Measurements from ENCODE around the gene NDUFB10.

Gene NDUFB10

DNA sequence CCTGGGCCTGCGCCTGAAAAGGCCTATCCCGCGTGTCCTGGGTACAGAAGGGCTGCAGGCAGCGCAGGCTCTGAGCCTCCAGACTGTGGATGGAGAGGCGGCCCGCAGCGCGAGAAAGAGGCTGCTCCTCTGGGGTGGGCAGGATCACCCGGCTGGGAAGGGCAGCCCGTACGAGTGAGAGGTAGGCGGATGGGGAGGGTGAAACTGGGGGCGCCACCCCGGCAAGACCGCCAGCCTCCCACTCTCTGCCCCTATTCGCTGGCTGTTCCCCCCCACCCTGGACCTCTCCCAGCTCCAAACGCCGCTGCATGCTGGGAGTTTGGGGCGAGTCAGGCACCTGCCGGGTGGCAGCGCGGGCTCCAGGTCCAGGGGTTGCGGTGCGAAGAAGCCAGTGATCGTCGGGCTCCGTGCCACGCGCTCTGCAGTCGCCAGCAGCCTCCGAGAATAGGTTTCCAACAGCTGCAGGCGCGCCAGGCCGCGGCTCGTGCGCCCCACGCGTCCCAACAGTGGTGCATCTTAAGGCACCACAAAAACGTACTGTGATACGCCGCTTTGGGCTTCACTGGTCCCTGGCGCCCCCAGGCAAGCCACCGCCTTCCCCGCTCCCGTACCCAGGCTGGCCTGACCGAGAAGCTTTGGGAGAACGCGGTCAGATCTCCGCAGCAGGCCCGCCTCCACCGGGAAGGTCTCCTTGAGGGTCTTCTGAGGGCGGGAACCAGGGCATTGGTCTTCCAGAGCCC is 20.9 kb downstream of the NDUFB10 start:
- TF ChIP-seq POLR2AphosphoS5 (IDR thresholded peaks at IDR 0.05; ENCODE audit: low read depth, low read length) (0 out of 2 replicates have a peak, but pooled peaks have one; percentile 27), TAF1 (IDR thresholded peaks at IDR 0.05; ENCODE audit: borderline replicate concordance, insufficient read depth, low read length) (no peak)

- no peak for TF ChIP-seq TAF1 (IDR thresholded peaks at IDR 0.05; ENCODE audit: borderline replicate concordance, insufficient read depth, low read length)
Measured at GRCh38 chr16:1980770-1981087, 21.4 kb downstream of the NDUFB10 start.

DNA sequence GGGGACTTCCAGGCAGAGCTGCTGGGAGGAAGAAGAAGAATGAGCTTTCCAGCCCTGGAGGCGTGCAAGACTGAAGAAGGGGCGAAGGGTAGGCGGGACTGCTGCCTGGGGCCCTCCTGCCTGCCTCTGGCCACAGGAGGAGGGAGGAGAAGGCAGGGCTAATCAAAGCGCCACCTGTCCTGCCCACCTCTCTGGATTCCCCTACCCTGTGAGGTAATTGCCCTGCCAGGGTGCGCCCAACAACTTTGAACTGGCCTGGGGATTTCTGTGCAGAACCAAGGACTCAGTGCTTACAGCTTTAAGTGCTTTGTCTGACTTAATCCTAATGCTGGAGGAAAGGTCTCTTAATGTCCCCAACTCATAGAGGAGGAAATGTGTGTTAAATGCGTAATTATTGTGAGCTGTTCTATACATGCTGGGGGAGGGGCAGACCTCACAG is 22.1 kb downstream of the NDUFB10 start, which contains the start of gene NOXO1:
Gene NOXO1 (minus strand): TSS at position 72 of the 439 bp plus-strand sequence. CDS start 290 bp downstream, outside the sequence.
- TF ChIP-seq TAF1 (IDR thresholded peaks at IDR 0.05; ENCODE audit: borderline replicate concordance, insufficient read depth, low read length) (no peak), REST (IDR thresholded peaks at IDR 0.05; ENCODE audit: insufficient read depth in 1 of 2, low read depth in 2 of 2, low read length in 2 of 2) (no peak), SIN3A (IDR thresholded peaks at IDR 0.05; ENCODE audit: borderline replicate concordance, insufficient read depth, low read length) (no peak), FOXP2 (optimal IDR thresholded peaks at IDR 0.05; ENCODE audit: borderline replicate concordance, extremely low read depth, extremely low read length, insufficient read depth) (no peak), POLR2AphosphoS5 (IDR thresholded peaks at IDR 0.05; ENCODE audit: low read depth, low read length) (no peak)

DNA sequence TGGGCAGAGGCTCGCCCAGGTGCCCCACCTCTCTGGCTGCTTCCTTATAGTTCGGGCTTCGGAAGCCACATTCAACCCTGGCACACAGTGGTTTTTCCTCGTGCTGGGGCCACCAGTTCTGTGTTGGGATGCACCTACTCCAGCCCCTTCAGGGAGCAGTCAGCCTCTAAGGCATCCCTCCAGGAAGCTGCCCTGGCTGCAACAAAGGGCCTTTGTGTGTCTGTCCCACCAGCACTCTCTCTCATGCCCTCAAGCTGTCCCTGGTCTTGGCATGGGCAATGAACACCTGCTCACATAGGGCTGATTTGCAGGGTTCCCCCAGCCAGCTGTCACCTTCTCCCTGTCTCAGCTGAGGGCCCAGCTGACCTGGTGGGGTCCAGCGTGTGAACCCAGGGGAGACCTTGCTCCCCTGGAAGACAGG is 22.7 kb downstream of the NDUFB10 start:
- TF ChIP-seq FOXP2 (optimal IDR thresholded peaks at IDR 0.05; ENCODE audit: borderline replicate concordance, extremely low read depth, extremely low read length, insufficient read depth): no peak
- no peak for TF ChIP-seq TAF1 (IDR thresholded peaks at IDR 0.05; ENCODE audit: borderline replicate concordance, insufficient read depth, low read length)
- no peak for TF ChIP-seq POLR2AphosphoS5 (IDR thresholded peaks at IDR 0.05; ENCODE audit: low read depth, low read length)
- no peak for TF ChIP-seq SIN3A (IDR thresholded peaks at IDR 0.05; ENCODE audit: borderline replicate concordance, insufficient read depth, low read length)
- TF ChIP-seq REST (IDR thresholded peaks at IDR 0.05; ENCODE audit: insufficient read depth in 1 of 2, low read depth in 2 of 2, low read length in 2 of 2): no peak

GRCh38 chr16:1982991-1983543 is 23.7 kb downstream of the NDUFB10 start:
- no peak for TF ChIP-seq POLR2AphosphoS5 (IDR thresholded peaks at IDR 0.05; ENCODE audit: low read depth, low read length)
- no peak for TF ChIP-seq FOXP2 (optimal IDR thresholded peaks at IDR 0.05; ENCODE audit: borderline replicate concordance, extremely low read depth, extremely low read length, insufficient read depth)
- no peak for TF ChIP-seq SIN3A (IDR thresholded peaks at IDR 0.05; ENCODE audit: borderline replicate concordance, insufficient read depth, low read length)
- TF ChIP-seq REST (IDR thresholded peaks at IDR 0.05; ENCODE audit: insufficient read depth in 1 of 2, low read depth in 2 of 2, low read length in 2 of 2): no peak
- TF ChIP-seq TAF1 (IDR thresholded peaks at IDR 0.05; ENCODE audit: borderline replicate concordance, insufficient read depth, low read length): no peak

Measured in PFSK-1 (cell line).